ENCODE data around the gene TEX264. TPM values are rescaled to one million over a fixed set of nuclear protein-coding genes. Genes with fewer than 3 reads are reported as not detected.

Gene TEX264
- total RNA-seq, 1 experiment from 2014 or later: 44.3 TPM

GRCh38 chr3:51683566-51683965 is 12.5 kb downstream of the TEX264 start:
- ChIA-PET POLR2A (ENCODE audit: unreplicated experiment) (no interaction called here), CTCF (no interaction called here)
- Histone ChIP-seq H3K4me3 (no peak overlapping the region), H3K9me3 (ENCODE audit: insufficient read depth, low read depth) (no peaks in the 10 kb centered on the region), H3K79me2 (ENCODE audit: low read depth) (no peaks in the 10 kb centered on the region), H3K9me2 (ENCODE audit: insufficient read depth) (no peaks in the 10 kb centered on the region), H3K27me3 (ENCODE audit: insufficient read depth, low read depth) (no peaks in the 10 kb centered on the region), H2AFZ (no peak overlapping the region), H3K36me3 (ENCODE audit: low read depth) (no peaks in the 10 kb centered on the region), H4K20me1 (ENCODE audit: insufficient read depth) (peaks cover 5% of the 10 kb centered on the region; the same call in 1 of the 2 replicates), H3K4me2 (no peak overlapping the region), H3K4me1 (replicated peaks; ENCODE audit: insufficient read depth) (no peaks in the 10 kb centered on the region), H3K27ac (no peak overlapping the region), H3F3A (ENCODE audit: insufficient read depth, low read depth) (no peaks in the 10 kb centered on the region)
- DNase-seq: no peak
- intact Hi-C loops (cut with micrococcal nuclease; ENCODE audit: unreplicated experiment): loop anchor here (2.0 to 5.0 kb wide), 2 partner anchors 46 to 1067 kb away; partner anchors contain the start of gene MAPKAPK3
- TF ChIP-seq EZH2 (IDR thresholded peaks at IDR 0.05; ENCODE audit: low read depth) (no peak), CTCF (conservative IDR thresholded peaks at IDR 0.05) (no peak)
- no TSS peak for BruUV-seq (replicated peaks)

GRCh38 chr3:51684971-51685751 is 14.1 kb downstream of the TEX264 start:
- Histone ChIP-seq H3K4me3 (no peak overlapping the region), H3K79me2 (ENCODE audit: low read depth) (no peaks in the 10 kb centered on the region), H3K36me3 (ENCODE audit: low read depth) (no peaks in the 10 kb centered on the region), H3F3A (ENCODE audit: insufficient read depth, low read depth) (no peaks in the 10 kb centered on the region), H3K9me3 (ENCODE audit: insufficient read depth, low read depth) (no peaks in the 10 kb centered on the region), H3K4me2 (no peak overlapping the region), H4K20me1 (ENCODE audit: insufficient read depth) (peaks cover 5% of the 10 kb centered on the region; the same call in 1 of the 2 replicates), H3K27ac (no peak overlapping the region), H3K9me2 (ENCODE audit: insufficient read depth) (no peaks in the 10 kb centered on the region), H3K4me1 (replicated peaks; ENCODE audit: insufficient read depth) (no peaks in the 10 kb centered on the region), H2AFZ (no peak overlapping the region), H3K27me3 (ENCODE audit: insufficient read depth, low read depth) (no peaks in the 10 kb centered on the region)
- no peak for TF ChIP-seq EZH2 (IDR thresholded peaks at IDR 0.05; ENCODE audit: low read depth)
- TF ChIP-seq CTCF (conservative IDR thresholded peaks at IDR 0.05): no peak
- DNase-seq: no peak
- BruUV-seq (replicated peaks): no TSS peak
- POLR2A ChIA-PET (ENCODE audit: unreplicated experiment): interaction anchor here (0.6 kb wide), 1 partner anchor 300 kb away, joined by 4 read pairs; the partner anchor contains the start of gene MANF
- intact Hi-C loops (cut with micrococcal nuclease; ENCODE audit: unreplicated experiment): loop anchor here (5.0 kb wide), 1 partner anchor 48 kb away; no protein-coding TSS in a partner anchor
- CTCF ChIA-PET: no interaction called here

GRCh38 chr3:51686056-51686455 is 15.0 kb downstream of the TEX264 start:
- CTCF ChIA-PET: no interaction called here
- Histone ChIP-seq H3K79me2 (ENCODE audit: low read depth) (no peaks in the 10 kb centered on the region), H3K4me2 (no peak overlapping the region), H3K9me3 (ENCODE audit: insufficient read depth, low read depth) (no peaks in the 10 kb centered on the region), H3K27me3 (ENCODE audit: insufficient read depth, low read depth) (no peaks in the 10 kb centered on the region), H3K4me3 (no peak overlapping the region), H3K4me1 (replicated peaks; ENCODE audit: insufficient read depth) (no peaks in the 10 kb centered on the region), H3K36me3 (ENCODE audit: low read depth) (no peaks in the 10 kb centered on the region), H3F3A (ENCODE audit: insufficient read depth, low read depth) (no peaks in the 10 kb centered on the region), H3K27ac (no peak overlapping the region), H3K9me2 (ENCODE audit: insufficient read depth) (no peaks in the 10 kb centered on the region), H2AFZ (no peak overlapping the region), H4K20me1 (ENCODE audit: insufficient read depth) (peaks cover 5% of the 10 kb centered on the region; the same call in 1 of the 2 replicates)
- no peak for TF ChIP-seq CTCF (conservative IDR thresholded peaks at IDR 0.05)
- no peak for TF ChIP-seq EZH2 (IDR thresholded peaks at IDR 0.05; ENCODE audit: low read depth)
- POLR2A ChIA-PET (ENCODE audit: unreplicated experiment): interaction anchor here (0.6 kb wide), 1 partner anchor 301 kb away, joined by 4 read pairs; the partner anchor contains the start of gene MANF
- intact Hi-C loops (cut with micrococcal nuclease; ENCODE audit: unreplicated experiment): no loop called here
- DNase-seq: no peak
- BruUV-seq (replicated peaks): no TSS peak

Data from PC-9 (cell line).